NB4 (cell line): ENCODE results near the gene USP54.

ENCODE experiments used
- MAX ChIP-seq: IDR thresholded peaks from 2 replicates; pipeline ENCODE4 v1.6.1; 2011; ENCODE audit warnings: low read depth, low read length
- POLR2A ChIP-seq: IDR thresholded peaks from 2 replicates; pipeline ENCODE4 v1.6.1; 2011; ENCODE audit warnings: mild to moderate bottlenecking; ENCODE audit not compliant: insufficient read length; ENCODE audit errors: extremely low read depth
- TF ChIP-seq, protein P1 (sequence below): IDR thresholded peaks from one replicate; pipeline ENCODE4 v1.5.1; 2012; ENCODE audit warnings: low read depth, low read length

- TF ChIP-seq, protein P1, sequence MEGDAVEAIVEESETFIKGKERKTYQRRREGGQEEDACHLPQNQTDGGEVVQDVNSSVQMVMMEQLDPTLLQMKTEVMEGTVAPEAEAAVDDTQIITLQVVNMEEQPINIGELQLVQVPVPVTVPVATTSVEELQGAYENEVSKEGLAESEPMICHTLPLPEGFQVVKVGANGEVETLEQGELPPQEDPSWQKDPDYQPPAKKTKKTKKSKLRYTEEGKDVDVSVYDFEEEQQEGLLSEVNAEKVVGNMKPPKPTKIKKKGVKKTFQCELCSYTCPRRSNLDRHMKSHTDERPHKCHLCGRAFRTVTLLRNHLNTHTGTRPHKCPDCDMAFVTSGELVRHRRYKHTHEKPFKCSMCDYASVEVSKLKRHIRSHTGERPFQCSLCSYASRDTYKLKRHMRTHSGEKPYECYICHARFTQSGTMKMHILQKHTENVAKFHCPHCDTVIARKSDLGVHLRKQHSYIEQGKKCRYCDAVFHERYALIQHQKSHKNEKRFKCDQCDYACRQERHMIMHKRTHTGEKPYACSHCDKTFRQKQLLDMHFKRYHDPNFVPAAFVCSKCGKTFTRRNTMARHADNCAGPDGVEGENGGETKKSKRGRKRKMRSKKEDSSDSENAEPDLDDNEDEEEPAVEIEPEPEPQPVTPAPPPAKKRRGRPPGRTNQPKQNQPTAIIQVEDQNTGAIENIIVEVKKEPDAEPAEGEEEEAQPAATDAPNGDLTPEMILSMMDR: no peak
- TF ChIP-seq MAX (no peak), POLR2A (no peak)
Observed at GRCh38 chr10:73497623-73498022, 93.5 kb downstream of the USP54 start.
